HPDE6-E6E7 (cell line): Measurements from ENCODE around the gene ANKRD40.
"Not testable (repeated sequence)": the region's sequence is repeated elsewhere in the genome, so short reads cannot be mapped to it uniquely, and the experiment has no call there.

Source experiments
- DNase-seq: peaks from one replicate; pipeline ENCODE4 v3.0.0; 2011; ENCODE audit warnings: missing footprints; ENCODE audit errors: extremely low spot score

The ANKRD40 gene

GRCh38 chr17:50712641-50713040, 4.9 kb upstream of the ANKRD40 start:
- no peak for DNase-seq

GRCh38 chr17:50710650-50711049, 2.9 kb upstream of the ANKRD40 start:
- no peak for DNase-seq

- no peak for DNase-seq
These were observed 2.3 kb upstream of the ANKRD40 start for GRCh38 chr17:50710025-50710424.

- not testable (repeated sequence) for DNase-seq
These were observed 1.3 kb upstream of the ANKRD40 start for GRCh38 chr17:50709053-50709452.

GRCh38 chr17:50708050-50709000, 611 bp upstream of the ANKRD40 start:
- no peak for DNase-seq

- no peak for DNase-seq
These were observed 4.6 kb downstream of the ANKRD40 start for GRCh38 chr17:50703162-50703561.

GRCh38 chr17:50699410-50699809, 8.3 kb downstream of the ANKRD40 start:
- no peak for DNase-seq

GRCh38 chr17:50697663-50698272, 9.9 kb downstream of the ANKRD40 start:
- no peak for DNase-seq

GRCh38 chr17:50697062-50697461, 10.7 kb downstream of the ANKRD40 start:
- DNase-seq, result no peak

GRCh38 chr17:50696365-50696879, 11.3 kb downstream of the ANKRD40 start:
- no peak for DNase-seq

GRCh38 chr17:50693036-50693682, 14.6 kb downstream of the ANKRD40 start:
- DNase-seq, result no peak

- no peak for DNase-seq
These were observed 15.2 kb downstream of the ANKRD40 start for GRCh38 chr17:50692448-50693035.

- DNase-seq, result no peak
These were observed 15.9 kb downstream of the ANKRD40 start for GRCh38 chr17:50691550-50692447.

GRCh38 chr17:50690887-50691549, 16.7 kb downstream of the ANKRD40 start:
- DNase-seq, result no peak

- no peak for DNase-seq
These were observed 17.5 kb downstream of the ANKRD40 start for GRCh38 chr17:50689956-50690886.

GRCh38 chr17:50689251-50689650, 18.5 kb downstream of the ANKRD40 start:
- no peak for DNase-seq

GRCh38 chr17:50688245-50688644, 19.5 kb downstream of the ANKRD40 start:
- DNase-seq, result no peak

- no peak for DNase-seq
These were observed 20.3 kb downstream of the ANKRD40 start for GRCh38 chr17:50687200-50688066.
